ENCODE measurements around the gene SRRM4. TPM values are rescaled to one million over a fixed set of nuclear protein-coding genes. Genes with fewer than 3 reads are reported as not detected.

The SRRM4 gene
- total RNA-seq, 1 experiment from 2014 or later = under 0.01 TPM

DNA sequence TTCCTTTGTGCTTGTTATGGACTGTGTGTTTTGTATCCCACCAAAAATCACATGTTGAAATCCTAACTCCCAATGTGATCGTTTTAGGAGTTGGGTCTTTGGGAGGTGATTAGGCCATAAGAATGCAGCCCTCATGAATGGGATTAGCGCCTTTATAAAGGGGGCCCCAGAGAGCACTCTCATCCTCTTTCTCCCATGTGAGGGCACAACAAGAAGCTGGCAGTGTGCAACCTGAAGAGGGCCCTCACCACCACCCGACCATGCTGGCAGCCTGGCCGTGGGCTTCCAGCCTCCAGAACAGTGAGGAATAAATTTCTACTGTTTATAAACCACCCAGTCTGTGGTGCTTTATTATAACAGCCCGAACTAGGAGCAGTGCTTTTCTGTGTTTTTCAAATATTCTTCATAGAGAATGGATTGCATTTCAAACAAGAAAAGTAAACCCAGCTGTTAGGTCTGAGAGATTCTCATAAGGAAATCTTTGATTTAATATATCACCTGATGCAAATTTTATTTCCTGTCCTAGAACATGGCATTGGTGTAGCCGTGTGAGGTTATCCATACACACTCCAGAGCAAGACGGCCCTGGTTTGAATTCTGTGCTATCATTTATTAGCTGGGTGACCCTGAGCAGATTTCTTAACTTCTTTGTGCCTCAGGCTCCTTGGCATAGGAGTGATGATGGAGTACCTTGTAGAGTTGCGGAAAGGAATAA lies 225.2 kb downstream of the SRRM4 start:
- no peak overlapping the region for H3K4me3 ChIP-seq (ENCODE audit: low read length)
- no peaks in the 10 kb centered on the region for H3K9me3 ChIP-seq (ENCODE audit: low read length)
- no peaks in the 10 kb centered on the region for H3F3A ChIP-seq (ENCODE audit: low read length, unreplicated experiment)
- H3K79me2 ChIP-seq (ENCODE audit: low read length) = no peaks in the 10 kb centered on the region
- H3K9ac ChIP-seq (ENCODE audit: low read length) = no peak overlapping the region
- H3K27me3 ChIP-seq (ENCODE audit: low read length) = peaks cover 7% of the 10 kb centered on the region; the same call in 1 of the 2 replicates
- H2AFZ ChIP-seq (ENCODE audit: low read length) = no peak overlapping the region
- H3K36me3 ChIP-seq (ENCODE audit: low read depth, low read length) = no peaks in the 10 kb centered on the region
- intact Hi-C loops (cut with micrococcal nuclease) = no loop called here
- DNase-seq (no peak), ATAC-seq (no peak)
- no peak overlapping the region for H3K4me2 ChIP-seq (ENCODE audit: low read length)
- TF ChIP-seq EZH2 (IDR thresholded peaks at IDR 0.05; ENCODE audit: low read length, unreplicated experiment) = no peak
- no peak for TF ChIP-seq EZH2phosphoT487 (IDR thresholded peaks at IDR 0.05; ENCODE audit: borderline replicate concordance, low read length)
- TF ChIP-seq, protein P1, sequence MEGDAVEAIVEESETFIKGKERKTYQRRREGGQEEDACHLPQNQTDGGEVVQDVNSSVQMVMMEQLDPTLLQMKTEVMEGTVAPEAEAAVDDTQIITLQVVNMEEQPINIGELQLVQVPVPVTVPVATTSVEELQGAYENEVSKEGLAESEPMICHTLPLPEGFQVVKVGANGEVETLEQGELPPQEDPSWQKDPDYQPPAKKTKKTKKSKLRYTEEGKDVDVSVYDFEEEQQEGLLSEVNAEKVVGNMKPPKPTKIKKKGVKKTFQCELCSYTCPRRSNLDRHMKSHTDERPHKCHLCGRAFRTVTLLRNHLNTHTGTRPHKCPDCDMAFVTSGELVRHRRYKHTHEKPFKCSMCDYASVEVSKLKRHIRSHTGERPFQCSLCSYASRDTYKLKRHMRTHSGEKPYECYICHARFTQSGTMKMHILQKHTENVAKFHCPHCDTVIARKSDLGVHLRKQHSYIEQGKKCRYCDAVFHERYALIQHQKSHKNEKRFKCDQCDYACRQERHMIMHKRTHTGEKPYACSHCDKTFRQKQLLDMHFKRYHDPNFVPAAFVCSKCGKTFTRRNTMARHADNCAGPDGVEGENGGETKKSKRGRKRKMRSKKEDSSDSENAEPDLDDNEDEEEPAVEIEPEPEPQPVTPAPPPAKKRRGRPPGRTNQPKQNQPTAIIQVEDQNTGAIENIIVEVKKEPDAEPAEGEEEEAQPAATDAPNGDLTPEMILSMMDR (conservative IDR thresholded peaks at IDR 0.05; ENCODE audit: low read depth, low read length) = no peak
- H4K20me1 ChIP-seq (ENCODE audit: low read length) = no peaks in the 10 kb centered on the region
- no peaks in the 10 kb centered on the region for H3K4me1 ChIP-seq (ENCODE audit: insufficient read depth, low read length)
- CTCF ChIA-PET = no interaction called here
- no TSS peak for BruUV-seq (replicated peaks)
- H3K27ac ChIP-seq (ENCODE audit: low read length) = no peak overlapping the region
- no peaks in the 10 kb centered on the region for H3K9me2 ChIP-seq (replicated peaks; ENCODE audit: low read length)
- POLR2A ChIA-PET (ENCODE audit: unreplicated experiment) = interaction anchor here (0.5 to 0.7 kb wide), 2 partner anchors 379 to 464 kb away, joined by 4 to 30 read pairs; no protein-coding TSS in a partner anchor

GRCh38 chr12:119207063-119207560 lies 225.8 kb downstream of the SRRM4 start:
- ATAC-seq (no peak), DNase-seq (no peak)
- no peak for TF ChIP-seq EZH2 (IDR thresholded peaks at IDR 0.05; ENCODE audit: low read length, unreplicated experiment)
- TF ChIP-seq, protein P1 (conservative IDR thresholded peaks at IDR 0.05; ENCODE audit: low read depth, low read length) = no peak
- no peak for TF ChIP-seq EZH2phosphoT487 (IDR thresholded peaks at IDR 0.05; ENCODE audit: borderline replicate concordance, low read length)
- Histone ChIP-seq H4K20me1 (ENCODE audit: low read length) (no peaks in the 10 kb centered on the region), H3K27ac (ENCODE audit: low read length) (no peak overlapping the region), H2AFZ (ENCODE audit: low read length) (no peak overlapping the region), H3K4me2 (ENCODE audit: low read length) (no peak overlapping the region), H3K4me1 (ENCODE audit: insufficient read depth, low read length) (no peaks in the 10 kb centered on the region), H3K79me2 (ENCODE audit: low read length) (no peaks in the 10 kb centered on the region), H3K4me3 (ENCODE audit: low read length) (no peak overlapping the region), H3K27me3 (ENCODE audit: low read length) (peaks cover 13% of the 10 kb centered on the region), H3K9ac (ENCODE audit: low read length) (no peak overlapping the region), H3K9me2 (replicated peaks; ENCODE audit: low read length) (no peaks in the 10 kb centered on the region), H3K36me3 (ENCODE audit: low read depth, low read length) (no peaks in the 10 kb centered on the region), H3F3A (ENCODE audit: low read length, unreplicated experiment) (no peaks in the 10 kb centered on the region), H3K9me3 (ENCODE audit: low read length) (no peaks in the 10 kb centered on the region)
- intact Hi-C loops (cut with micrococcal nuclease) = no loop called here
- no TSS peak for BruUV-seq (replicated peaks)
- POLR2A ChIA-PET (ENCODE audit: unreplicated experiment) = interaction anchor here (0.5 to 0.7 kb wide), 2 partner anchors 379 to 463 kb away, joined by 4 to 30 read pairs; no protein-coding TSS in a partner anchor
- CTCF ChIA-PET = no interaction called here

GRCh38 chr12:119208626-119209061 lies 227.3 kb downstream of the SRRM4 start:
- Histone ChIP-seq H3K27me3 (ENCODE audit: low read length) (peaks cover 16% of the 10 kb centered on the region), H3F3A (ENCODE audit: low read length, unreplicated experiment) (no peaks in the 10 kb centered on the region), H3K79me2 (ENCODE audit: low read length) (no peaks in the 10 kb centered on the region), H2AFZ (ENCODE audit: low read length) (no peak overlapping the region), H3K27ac (ENCODE audit: low read length) (no peak overlapping the region), H3K4me1 (ENCODE audit: insufficient read depth, low read length) (no peaks in the 10 kb centered on the region), H3K9ac (ENCODE audit: low read length) (no peak overlapping the region), H3K4me3 (ENCODE audit: low read length) (no peak overlapping the region), H3K4me2 (ENCODE audit: low read length) (no peak overlapping the region), H4K20me1 (ENCODE audit: low read length) (no peaks in the 10 kb centered on the region), H3K9me2 (replicated peaks; ENCODE audit: low read length) (no peaks in the 10 kb centered on the region), H3K9me3 (ENCODE audit: low read length) (no peaks in the 10 kb centered on the region), H3K36me3 (ENCODE audit: low read depth, low read length) (no peaks in the 10 kb centered on the region)
- DNase-seq (peak; percentile 4), ATAC-seq (no peak)
- intact Hi-C loops (cut with micrococcal nuclease) = no loop called here
- POLR2A ChIA-PET (ENCODE audit: unreplicated experiment) = no interaction called here
- no TSS peak for BruUV-seq (replicated peaks)
- CTCF ChIA-PET = no interaction called here
- TF ChIP-seq EZH2 (IDR thresholded peaks at IDR 0.05; ENCODE audit: low read length, unreplicated experiment) (no peak), EZH2phosphoT487 (IDR thresholded peaks at IDR 0.05; ENCODE audit: borderline replicate concordance, low read length) (no peak)
- TF ChIP-seq, protein P1 (conservative IDR thresholded peaks at IDR 0.05; ENCODE audit: low read depth, low read length) = no peak
